Transverse colon (tissue), 4 donors: ENCODE data around the gene MICAL2. TPM values are rescaled to one million over a fixed set of nuclear protein-coding genes. Genes with fewer than 3 reads are reported as not detected.
"Not testable (repeated sequence)": the region's sequence is repeated elsewhere in the genome, so short reads cannot be mapped to it uniquely, and the experiment has no call there.

Experiments used
- DNase-seq: peaks from one replicate; pipeline ENCODE4 v3.0.0-alpha.2; 2019
- H3K27ac ChIP-seq, 4 donors: fragments of 200-600 bp; sonication (generic); 2 replicates each; pipeline ENCODE4 v1.5.1; 2016 to 2018; ENCODE audit warnings: inconsistent platforms in 4 of 4
- H3K27me3 ChIP-seq: fragments of 200-600 bp; sonication (generic); 2 replicates; pipeline ENCODE4 v1.5.1; 2017; ENCODE audit warnings: inconsistent platforms
- H3K36me3 ChIP-seq, 4 donors: fragments of 200-600 bp; sonication (generic); 2 replicates each; pipeline ENCODE4 v1.5.1; 2017 to 2019; ENCODE audit warnings: inconsistent platforms in 4 of 4
- H3K4me1 ChIP-seq, 4 donors: fragments of 200-600 bp; sonication (generic); 2 replicates each; pipeline ENCODE4 v1.5.1; 2017 to 2020; ENCODE audit warnings: inconsistent platforms in 4 of 4
- H3K4me3 ChIP-seq, 4 donors: fragments of 200-600 bp; sonication (generic); 1 replicate in 1 of 4; 2 replicates in 3 of 4; pipeline versions ENCODE4 v1.5.1 to v1.6.1; 2017 to 2019; ENCODE audit warnings: inconsistent platforms in 4 of 4
- H3K9me3 ChIP-seq, 2 donors: fragments of 200-600 bp; sonication (generic); 2 replicates each; pipeline ENCODE4 v1.5.1; 2017 to 2019; ENCODE audit warnings: inconsistent platforms in 2 of 2
- EP300 ChIP-seq: sonication (generic); formaldehyde crosslinking; IDR thresholded peaks from one replicate; pipeline ENCODE4 v1.6.1; 2017; ENCODE audit warnings: antibody characterized with exemption, low read depth
- POLR2A ChIP-seq: fragments of 450-650 bp; IDR thresholded peaks from one replicate; pipeline ENCODE4 v1.6.1; 2016; ENCODE audit warnings: antibody characterized with exemption, mild to moderate bottlenecking, moderate library complexity
- POLR2AphosphoS5 ChIP-seq, 3 donors: sonication (generic); formaldehyde crosslinking; IDR thresholded peaks; one replicate each; pipeline ENCODE4 v1.6.1; 2016; ENCODE audit warnings: antibody characterized with exemption in 3 of 3
- WGBS, 2 donors: methylation state at CpG; one replicate each; pipeline ENCODE4 v1.1.5; 2018; ENCODE audit warnings: low coverage in 1 of 2; 5-methylcytosine and 5-hydroxymethylcytosine counted together
- in situ Hi-C, 4 donors: fragments of 200-750 bp; cut with MboI; loops; one replicate each; pipeline versions ENCODE4 v1.15.0 to v1.15.1; 2017; ENCODE audit warnings: low sequenced_read_pairs in 3 of 4, low pct_ligation_motif_present in 1 of 4, low pct_unique_long_range_greater_than_20kb in 1 of 4
- intact Hi-C: fragments of 100-400 bp; cut with DNase I; formaldehyde crosslinking; loops from one replicate; pipeline ENCODE4 v1.15.1; 2023; ENCODE audit warnings: low total_unique reads
- total RNA-seq, 4 donors: library from RNA; depleted of rRNA; stranded (reverse); fragments of >200 nt; gene quantifications; one replicate each; pipeline ENCODE4 v1.1.0, GENCODE V29; 2016
- TF ChIP-seq, protein P1 (sequence below), 5 experiments: fragments of 200-600 bp in 3 of 5; fragments of 450-650 bp in 2 of 5; sonication (generic) in 3 of 5; IDR thresholded peaks; 1 replicate in 2 of 5; 2 replicates in 3 of 5; pipeline ENCODE4 v1.5.1; 2016 to 2017; ENCODE audit warnings: antibody characterized with exemption in 5 of 5, inconsistent platforms in 3 of 5, mild to moderate bottlenecking in 2 of 5, moderate library complexity in 1 of 5

Gene MICAL2
- total RNA-seq, 4 donors from 2014 or later = 309 to 483 (median 316) TPM

DNA sequence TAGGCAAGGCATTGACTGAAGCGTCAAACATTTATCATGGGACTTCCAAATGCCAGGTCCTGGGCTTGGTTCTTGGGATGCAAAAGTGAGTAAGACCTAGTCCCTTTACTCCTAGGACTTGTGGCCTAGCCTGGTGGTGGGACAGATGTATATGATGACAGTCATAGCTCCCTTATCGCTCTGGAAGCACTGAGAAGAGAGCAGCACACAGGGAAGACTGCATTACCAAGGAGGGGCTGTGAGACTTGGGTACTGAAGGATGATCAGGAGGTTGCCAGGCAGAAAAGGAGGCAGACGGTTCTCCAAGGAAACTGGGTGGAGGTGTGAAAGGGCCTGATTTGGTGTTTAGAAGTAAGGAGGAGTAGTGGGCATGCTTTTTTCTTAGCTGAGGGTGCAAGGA lies 32.5 kb downstream of the MICAL2 start:
- no peaks in the 10 kb centered on the region for H3K27me3 ChIP-seq
- WGBS, 2 donors = 85% methylated on average over 3 of the region's 3 CpGs; no CpG with 5 or more reads in 1 of the 2 donors
- peak overlapping the region; percentile 82 to 89 (median 87) for H3K27ac ChIP-seq
- H3K36me3 ChIP-seq = no peaks in the 10 kb centered on the region
- in situ Hi-C loops (no loop called here), intact Hi-C loops (no loop called here)
- peaks cover 42 to 75% (median 70%) of the 10 kb centered on the region in 4 donors for H3K4me1 ChIP-seq
- TF ChIP-seq POLR2AphosphoS5 (IDR thresholded peaks at IDR 0.05) = no peak
- TF ChIP-seq, protein P1, sequence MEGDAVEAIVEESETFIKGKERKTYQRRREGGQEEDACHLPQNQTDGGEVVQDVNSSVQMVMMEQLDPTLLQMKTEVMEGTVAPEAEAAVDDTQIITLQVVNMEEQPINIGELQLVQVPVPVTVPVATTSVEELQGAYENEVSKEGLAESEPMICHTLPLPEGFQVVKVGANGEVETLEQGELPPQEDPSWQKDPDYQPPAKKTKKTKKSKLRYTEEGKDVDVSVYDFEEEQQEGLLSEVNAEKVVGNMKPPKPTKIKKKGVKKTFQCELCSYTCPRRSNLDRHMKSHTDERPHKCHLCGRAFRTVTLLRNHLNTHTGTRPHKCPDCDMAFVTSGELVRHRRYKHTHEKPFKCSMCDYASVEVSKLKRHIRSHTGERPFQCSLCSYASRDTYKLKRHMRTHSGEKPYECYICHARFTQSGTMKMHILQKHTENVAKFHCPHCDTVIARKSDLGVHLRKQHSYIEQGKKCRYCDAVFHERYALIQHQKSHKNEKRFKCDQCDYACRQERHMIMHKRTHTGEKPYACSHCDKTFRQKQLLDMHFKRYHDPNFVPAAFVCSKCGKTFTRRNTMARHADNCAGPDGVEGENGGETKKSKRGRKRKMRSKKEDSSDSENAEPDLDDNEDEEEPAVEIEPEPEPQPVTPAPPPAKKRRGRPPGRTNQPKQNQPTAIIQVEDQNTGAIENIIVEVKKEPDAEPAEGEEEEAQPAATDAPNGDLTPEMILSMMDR (IDR thresholded peaks at IDR 0.05) = no peak
- TF ChIP-seq EP300 = no peak
- TF ChIP-seq POLR2A = no peak
- H3K9me3 ChIP-seq = no peaks in the 10 kb centered on the region
- no peak overlapping the region for H3K4me3 ChIP-seq
- no peak for DNase-seq

DNA sequence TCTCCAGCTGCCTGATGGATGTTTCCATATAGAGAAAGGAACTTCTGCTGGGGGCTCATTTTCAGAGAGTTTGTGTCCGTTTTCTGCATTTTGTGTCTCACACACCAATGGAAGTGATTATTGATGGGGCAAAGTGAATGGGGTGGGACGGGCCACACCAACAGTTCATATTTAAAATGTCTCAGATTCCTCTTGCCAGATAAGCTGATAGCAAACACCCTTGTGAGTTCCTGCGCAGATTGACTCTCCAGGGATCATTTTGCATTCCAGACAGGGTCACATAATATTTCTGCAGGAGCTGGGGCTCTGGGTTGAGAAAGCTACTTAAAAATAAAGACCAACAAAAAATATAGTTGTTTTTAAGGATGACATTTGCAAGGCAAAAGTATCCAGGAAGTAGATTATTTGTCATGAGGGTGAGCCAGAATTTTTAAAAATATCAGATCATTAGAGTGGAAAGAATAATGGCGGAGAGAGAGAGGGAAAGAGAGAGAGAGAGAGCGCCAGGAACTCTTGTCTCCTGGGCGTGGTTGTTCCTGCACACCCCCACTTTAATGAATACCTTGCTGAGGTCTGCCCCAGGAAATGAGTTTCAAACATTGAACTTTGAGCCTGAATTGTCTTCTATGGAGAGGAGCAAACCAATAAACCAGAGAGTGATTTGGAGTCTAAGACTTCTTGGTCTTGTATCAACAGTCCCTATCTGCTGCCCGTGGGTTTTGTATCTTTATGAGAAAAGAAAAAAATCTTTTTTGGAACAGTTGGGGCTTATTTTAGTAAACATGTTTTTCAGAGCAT lies 33.3 kb downstream of the MICAL2 start:
- Histone ChIP-seq H3K4me3 (no peak overlapping the region), H3K4me1 (peaks cover 35 to 68% (median 63%) of the 10 kb centered on the region in 4 donors), H3K36me3 (no peaks in the 10 kb centered on the region), H3K9me3 (no peaks in the 10 kb centered on the region), H3K27ac (peak overlapping the region; percentile 82 to 89 (median 87)), H3K27me3 (no peaks in the 10 kb centered on the region)
- DNase-seq = peak; percentile 65
- in situ Hi-C loops = no loop called here
- intact Hi-C loops = no loop called here
- 55 to 67% methylated on average over 4 to 7 of the region's 7 CpGs for WGBS, 2 donors
- TF ChIP-seq EP300 (no peak), POLR2A (no peak), POLR2AphosphoS5 (IDR thresholded peaks at IDR 0.05) (peak in 1 of 3 donors; percentile 51)
- TF ChIP-seq, protein P1 (IDR thresholded peaks at IDR 0.05) = no peak

DNA sequence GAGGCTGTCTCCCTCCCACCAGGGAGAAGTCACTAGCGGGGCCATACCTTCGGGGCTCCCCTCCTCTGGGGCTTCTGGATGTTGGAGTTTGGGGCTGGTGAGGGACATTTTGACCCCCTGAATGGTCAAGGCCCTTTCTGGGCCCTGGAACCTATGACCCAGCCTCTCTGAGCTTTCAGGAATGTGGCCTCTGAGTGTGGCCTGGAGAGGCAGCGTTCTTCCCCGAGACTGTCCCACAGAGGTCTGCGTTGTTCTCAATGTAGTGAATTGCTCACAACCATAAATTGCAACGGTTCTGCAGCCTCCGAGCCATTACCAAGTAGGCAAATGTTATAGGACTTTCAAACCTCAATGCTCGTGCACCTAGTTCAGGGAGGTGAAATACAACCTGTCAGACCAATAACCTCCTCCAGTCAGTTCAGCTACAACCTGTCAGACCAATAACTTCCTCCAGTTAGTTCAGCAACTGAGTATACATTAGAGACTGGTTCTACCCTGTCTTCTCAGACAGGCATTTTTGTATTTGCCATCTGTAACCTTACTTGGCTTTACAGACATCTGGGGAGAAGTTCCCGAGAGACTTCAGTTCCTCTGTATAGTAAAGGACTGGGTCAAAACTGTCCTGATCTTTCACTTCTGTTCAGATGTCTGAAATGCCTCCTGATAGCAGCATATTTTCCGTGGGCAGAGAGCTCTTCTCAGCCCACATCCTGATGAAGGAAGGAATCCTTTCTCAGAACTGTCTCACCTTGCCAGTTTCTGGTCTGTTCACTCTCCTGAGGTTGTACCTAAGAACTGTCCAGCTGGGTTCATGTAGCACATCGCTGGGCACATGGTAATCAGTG lies 34.2 kb downstream of the MICAL2 start:
- H3K9me3 ChIP-seq = no peaks in the 10 kb centered on the region
- DNase-seq = peak; percentile 33
- H3K27me3 ChIP-seq = no peaks in the 10 kb centered on the region
- peak overlapping the region; percentile 82 to 89 (median 87) for H3K27ac ChIP-seq
- H3K4me3 ChIP-seq = no peak overlapping the region
- in situ Hi-C loops = no loop called here
- no peaks in the 10 kb centered on the region for H3K36me3 ChIP-seq
- no peak for TF ChIP-seq POLR2AphosphoS5 (IDR thresholded peaks at IDR 0.05)
- TF ChIP-seq, protein P1 (IDR thresholded peaks at IDR 0.05) = no peak
- TF ChIP-seq EP300 = no peak
- no peak for TF ChIP-seq POLR2A
- intact Hi-C loops = no loop called here
- peaks cover 26 to 59% (median 55%) of the 10 kb centered on the region in 4 donors for H3K4me1 ChIP-seq
- WGBS, 2 donors = 49% methylated on average over 11 of the region's 11 CpGs; no CpG with 5 or more reads in 1 of the 2 donors

DNA sequence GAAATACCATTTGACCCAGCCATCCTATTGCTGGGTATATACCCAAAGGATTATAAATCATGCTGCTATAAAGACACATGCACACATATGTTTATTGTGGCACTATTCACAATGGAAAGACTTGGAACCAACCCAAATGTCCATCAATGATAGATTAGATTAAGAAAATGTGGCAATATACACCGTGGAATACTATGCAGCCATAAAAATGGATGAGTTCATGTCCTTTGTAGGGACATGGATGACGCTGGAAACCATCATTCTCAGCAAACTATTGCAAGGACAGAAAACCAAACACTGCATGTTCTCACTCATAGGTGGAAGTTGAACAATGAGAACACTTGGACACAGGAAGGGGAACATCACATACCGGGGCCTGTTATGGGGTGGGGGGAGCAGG lies 36.3 kb downstream of the MICAL2 start:
- H3K27ac ChIP-seq, H3K27me3 ChIP-seq, intact Hi-C loops, in situ Hi-C loops, DNase-seq, H3K4me3 ChIP-seq, H3K36me3 ChIP-seq, H3K9me3 ChIP-seq: not testable (repeated sequence)
- peaks cover 26 to 38% (median 35%) of the 10 kb centered on the region in 4 donors for H3K4me1 ChIP-seq
- WGBS, 2 donors = 75 to 82% methylated on average over 3 of the region's 3 CpGs
